GM18499 (cell line): Measurements from ENCODE around the gene ALDH7A1.
"Not testable (repeated sequence)": the region's sequence is repeated elsewhere in the genome, so short reads cannot be mapped to it uniquely, and the experiment has no call there.

Experiments
- ATAC-seq: cut with Tn5 transposase; IDR thresholded peaks from one replicate; pipeline ENCODE4 v1.9.1; 2021; ENCODE audit warnings: moderate number of reproducible peaks; ENCODE audit not compliant: insufficient read depth, unreplicated experiment

The ALDH7A1 gene

GRCh38 chr5:126594748-126595485 lies at the start of gene ALDH7A1:
ALDH7A1 (minus strand) TSS chr5:126595219; CDS start chr5:126595198, 21 bp downstream.
- peak; percentile 67 for ATAC-seq

GRCh38 chr5:126641387-126641786 lies 46.4 kb upstream of the ALDH7A1 start:
- ATAC-seq, result no peak

- ATAC-seq, result no peak
Measured at GRCh38 chr5:126640866-126641265, 45.8 kb upstream of the ALDH7A1 start.

GRCh38 chr5:126636956-126637355 lies 41.9 kb upstream of the ALDH7A1 start:
- ATAC-seq, result no peak

GRCh38 chr5:126635585-126635984 lies 40.6 kb upstream of the ALDH7A1 start:
- ATAC-seq, result no peak

GRCh38 chr5:126633552-126633951 lies 38.5 kb upstream of the ALDH7A1 start:
- ATAC-seq, result no peak

- no peak for ATAC-seq
Measured at GRCh38 chr5:126631920-126632319, 36.9 kb upstream of the ALDH7A1 start.

GRCh38 chr5:126628102-126628501 lies 33.1 kb upstream of the ALDH7A1 start:
- no peak for ATAC-seq

GRCh38 chr5:126624534-126624933 lies 29.5 kb upstream of the ALDH7A1 start:
- ATAC-seq, result no peak

GRCh38 chr5:126619781-126620180 lies 24.8 kb upstream of the ALDH7A1 start:
- ATAC-seq, result no peak

GRCh38 chr5:126617603-126618002 lies 22.6 kb upstream of the ALDH7A1 start:
- ATAC-seq, result not testable (repeated sequence)

- peak; percentile 96 for ATAC-seq
Measured at GRCh38 chr5:126615286-126615685, 20.3 kb upstream of the ALDH7A1 start.

- no peak for ATAC-seq
Measured at GRCh38 chr5:126613941-126614592, 19.0 kb upstream of the ALDH7A1 start.

- ATAC-seq, result no peak
Measured at GRCh38 chr5:126610616-126611015, 15.6 kb upstream of the ALDH7A1 start.

GRCh38 chr5:126610160-126610559 lies 15.1 kb upstream of the ALDH7A1 start:
- no peak for ATAC-seq

- no peak for ATAC-seq
Measured at GRCh38 chr5:126605525-126605924, 10.5 kb upstream of the ALDH7A1 start.

GRCh38 chr5:126603402-126603991 lies 8.5 kb upstream of the ALDH7A1 start:
- ATAC-seq, result no peak

- ATAC-seq, result peak; percentile 85
Measured at GRCh38 chr5:126600631-126601511, 5.9 kb upstream of the ALDH7A1 start, which contains the start of gene PHAX. PHAX (plus strand) TSS chr5:126600947; CDS start chr5:126600963, 16 bp downstream.

- ATAC-seq, result not testable (repeated sequence)
Measured at GRCh38 chr5:126599971-126600630, 5.1 kb upstream of the ALDH7A1 start.

GRCh38 chr5:126599499-126599898 lies 4.5 kb upstream of the ALDH7A1 start:
- no peak for ATAC-seq
